ENCODE data around the gene SLC7A14. TPM values are rescaled to one million over a fixed set of nuclear protein-coding genes. Genes with fewer than 3 reads are reported as not detected.

SLC7A14 gene
- total and polyA plus RNA-seq, 2 of the 13 experiments (the other 11 are each of a cell fraction or from before 2014, with no cell fraction given): not detected

DNA sequence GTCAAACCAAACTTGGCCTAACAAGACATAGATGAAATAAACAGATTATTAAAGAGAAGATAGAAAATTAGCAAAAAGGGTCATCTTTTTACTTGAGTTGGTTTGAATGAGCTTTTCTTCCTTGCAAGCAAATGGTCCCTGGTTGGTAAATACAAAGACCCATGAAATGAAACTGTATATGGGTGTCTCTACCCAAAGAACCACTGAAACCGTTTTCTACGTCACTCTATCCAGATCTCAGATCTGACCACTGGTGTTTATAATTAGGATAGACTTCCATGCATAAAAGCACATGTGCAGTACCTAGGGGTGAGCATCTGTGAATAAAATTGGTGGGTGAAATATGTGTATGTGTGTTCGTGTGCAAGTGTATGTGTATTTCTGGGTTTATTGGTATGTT is 94.0 kb downstream of the SLC7A14 start (continued):
- TF ChIP-seq ZHX1 (CRISPR knock-in tag; IDR thresholded peaks at IDR 0.05; ENCODE audit: low read depth): no peak
- TF ChIP-seq KLF12 (CRISPR knock-in tag; IDR thresholded peaks at IDR 0.05; ENCODE audit: borderline replicate concordance): no peak
- TF ChIP-seq NCOA1 (CRISPR knock-in tag; IDR thresholded peaks at IDR 0.05): no peak
- TF ChIP-seq SP4 (CRISPR knock-in tag; IDR thresholded peaks at IDR 0.05): no peak
- no peak for TF ChIP-seq SKI (IDR thresholded peaks at IDR 0.05; ENCODE audit: partially characterized antibody)
- no peak for TF ChIP-seq ZNF362 (CRISPR knock-in tag; IDR thresholded peaks at IDR 0.05; ENCODE audit: borderline replicate concordance)
- no peak for TF ChIP-seq ZNF329 (CRISPR knock-in tag; IDR thresholded peaks at IDR 0.05; ENCODE audit: low read depth)
- TF ChIP-seq ZNF468 (CRISPR knock-in tag; IDR thresholded peaks at IDR 0.05): no peak
- TF ChIP-seq, protein P1, sequence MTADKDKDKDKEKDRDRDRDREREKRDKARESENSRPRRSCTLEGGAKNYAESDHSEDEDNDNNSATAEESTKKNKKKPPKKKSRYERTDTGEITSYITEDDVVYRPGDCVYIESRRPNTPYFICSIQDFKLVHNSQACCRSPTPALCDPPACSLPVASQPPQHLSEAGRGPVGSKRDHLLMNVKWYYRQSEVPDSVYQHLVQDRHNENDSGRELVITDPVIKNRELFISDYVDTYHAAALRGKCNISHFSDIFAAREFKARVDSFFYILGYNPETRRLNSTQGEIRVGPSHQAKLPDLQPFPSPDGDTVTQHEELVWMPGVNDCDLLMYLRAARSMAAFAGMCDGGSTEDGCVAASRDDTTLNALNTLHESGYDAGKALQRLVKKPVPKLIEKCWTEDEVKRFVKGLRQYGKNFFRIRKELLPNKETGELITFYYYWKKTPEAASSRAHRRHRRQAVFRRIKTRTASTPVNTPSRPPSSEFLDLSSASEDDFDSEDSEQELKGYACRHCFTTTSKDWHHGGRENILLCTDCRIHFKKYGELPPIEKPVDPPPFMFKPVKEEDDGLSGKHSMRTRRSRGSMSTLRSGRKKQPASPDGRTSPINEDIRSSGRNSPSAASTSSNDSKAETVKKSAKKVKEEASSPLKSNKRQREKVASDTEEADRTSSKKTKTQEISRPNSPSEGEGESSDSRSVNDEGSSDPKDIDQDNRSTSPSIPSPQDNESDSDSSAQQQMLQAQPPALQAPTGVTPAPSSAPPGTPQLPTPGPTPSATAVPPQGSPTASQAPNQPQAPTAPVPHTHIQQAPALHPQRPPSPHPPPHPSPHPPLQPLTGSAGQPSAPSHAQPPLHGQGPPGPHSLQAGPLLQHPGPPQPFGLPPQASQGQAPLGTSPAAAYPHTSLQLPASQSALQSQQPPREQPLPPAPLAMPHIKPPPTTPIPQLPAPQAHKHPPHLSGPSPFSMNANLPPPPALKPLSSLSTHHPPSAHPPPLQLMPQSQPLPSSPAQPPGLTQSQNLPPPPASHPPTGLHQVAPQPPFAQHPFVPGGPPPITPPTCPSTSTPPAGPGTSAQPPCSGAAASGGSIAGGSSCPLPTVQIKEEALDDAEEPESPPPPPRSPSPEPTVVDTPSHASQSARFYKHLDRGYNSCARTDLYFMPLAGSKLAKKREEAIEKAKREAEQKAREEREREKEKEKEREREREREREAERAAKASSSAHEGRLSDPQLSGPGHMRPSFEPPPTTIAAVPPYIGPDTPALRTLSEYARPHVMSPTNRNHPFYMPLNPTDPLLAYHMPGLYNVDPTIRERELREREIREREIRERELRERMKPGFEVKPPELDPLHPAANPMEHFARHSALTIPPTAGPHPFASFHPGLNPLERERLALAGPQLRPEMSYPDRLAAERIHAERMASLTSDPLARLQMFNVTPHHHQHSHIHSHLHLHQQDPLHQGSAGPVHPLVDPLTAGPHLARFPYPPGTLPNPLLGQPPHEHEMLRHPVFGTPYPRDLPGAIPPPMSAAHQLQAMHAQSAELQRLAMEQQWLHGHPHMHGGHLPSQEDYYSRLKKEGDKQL (CRISPR knock-in tag; IDR thresholded peaks at IDR 0.05; ENCODE audit: low read depth): no peak
- TF ChIP-seq, protein P2, sequence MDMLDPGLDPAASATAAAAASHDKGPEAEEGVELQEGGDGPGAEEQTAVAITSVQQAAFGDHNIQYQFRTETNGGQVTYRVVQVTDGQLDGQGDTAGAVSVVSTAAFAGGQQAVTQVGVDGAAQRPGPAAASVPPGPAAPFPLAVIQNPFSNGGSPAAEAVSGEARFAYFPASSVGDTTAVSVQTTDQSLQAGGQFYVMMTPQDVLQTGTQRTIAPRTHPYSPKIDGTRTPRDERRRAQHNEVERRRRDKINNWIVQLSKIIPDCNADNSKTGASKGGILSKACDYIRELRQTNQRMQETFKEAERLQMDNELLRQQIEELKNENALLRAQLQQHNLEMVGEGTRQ (IDR thresholded peaks at IDR 0.05; ENCODE audit: low read depth, low read length): no peak
- TF ChIP-seq, protein P2 (CRISPR knock-in tag; IDR thresholded peaks at IDR 0.05; ENCODE audit: borderline replicate concordance): no peak
